ENCODE results near the gene MRPL44.

MRPL44 gene

GRCh38 chr2:223979730-223980396 is 22.6 kb downstream of the MRPL44 start:
- no peak for DNase-seq (ENCODE audit: low read depth)
- no peak for TF ChIP-seq CTCF (IDR thresholded peaks at IDR 0.05; ENCODE audit: control insufficient read depth, extremely low read depth, insufficient read depth)
- no peak overlapping the region for H3K4me3 ChIP-seq (ENCODE audit: low read depth, low read length)

- no peak for TF ChIP-seq CTCF (IDR thresholded peaks at IDR 0.05; ENCODE audit: control insufficient read depth, extremely low read depth, insufficient read depth)
- H3K4me3 ChIP-seq (ENCODE audit: low read depth, low read length), result no peak overlapping the region
- DNase-seq (ENCODE audit: low read depth), result no peak
Measured at GRCh38 chr2:223980397-223980735, 23.1 kb downstream of the MRPL44 start.

GRCh38 chr2:223980803-223981202 is 23.5 kb downstream of the MRPL44 start:
- DNase-seq (ENCODE audit: low read depth), result no peak
- no peak for TF ChIP-seq CTCF (IDR thresholded peaks at IDR 0.05; ENCODE audit: control insufficient read depth, extremely low read depth, insufficient read depth)
- no peak overlapping the region for H3K4me3 ChIP-seq (ENCODE audit: low read depth, low read length)

- TF ChIP-seq CTCF (IDR thresholded peaks at IDR 0.05; ENCODE audit: control insufficient read depth, extremely low read depth, insufficient read depth), result no peak
- H3K4me3 ChIP-seq (ENCODE audit: low read depth, low read length), result no peak overlapping the region
Measured at GRCh38 chr2:223981241-223981640, 24.0 kb downstream of the MRPL44 start.

GRCh38 chr2:223989206-223989855 is 32.1 kb downstream of the MRPL44 start:
- TF ChIP-seq CTCF (IDR thresholded peaks at IDR 0.05; ENCODE audit: control insufficient read depth, extremely low read depth, insufficient read depth), result peak; percentile 74
- no peak overlapping the region for H3K4me3 ChIP-seq (ENCODE audit: low read depth, low read length)
- DNase-seq (ENCODE audit: low read depth), result peak; percentile 42

More at GRCh38 chr2:223981241-223981640, 24.0 kb downstream of the MRPL44 start:
- DNase-seq (ENCODE audit: low read depth), result no peak

- no peak for DNase-seq (ENCODE audit: low read depth)
- TF ChIP-seq CTCF (IDR thresholded peaks at IDR 0.05; ENCODE audit: control insufficient read depth, extremely low read depth, insufficient read depth), result no peak
- H3K4me3 ChIP-seq (ENCODE audit: low read depth, low read length), result no peak overlapping the region
Measured at GRCh38 chr2:223989856-223990232, 32.6 kb downstream of the MRPL44 start.

- no peak for DNase-seq (ENCODE audit: low read depth)
- TF ChIP-seq CTCF (IDR thresholded peaks at IDR 0.05; ENCODE audit: control insufficient read depth, extremely low read depth, insufficient read depth), result no peak
- H3K4me3 ChIP-seq (ENCODE audit: low read depth, low read length), result no peak overlapping the region
Measured at GRCh38 chr2:223991611-223992010, 34.3 kb downstream of the MRPL44 start.
